Esophagus squamous epithelium (tissue), 4 donors: ENCODE results near the gene CPED1.

Source experiments
- CTCF ChIP-seq, 6 experiments: fragments of 450-650 bp in 4 of 6; fragments of 200-600 bp in 2 of 6; sonication (generic) in 2 of 6; IDR thresholded peaks; one replicate each; pipeline ENCODE4 v1.5.1; 2016 to 2019; ENCODE audit warnings: antibody characterized with exemption in 6 of 6, mild to moderate bottlenecking in 4 of 6, moderate library complexity in 4 of 6
- POLR2A ChIP-seq, 4 donors: fragments of 450-650 bp; IDR thresholded peaks; one replicate each; pipeline ENCODE4 v1.6.1; 2017; ENCODE audit warnings: antibody characterized with exemption in 4 of 4, mild to moderate bottlenecking in 4 of 4, moderate library complexity in 3 of 4

- TF ChIP-seq CTCF (IDR thresholded peaks at IDR 0.05) (no peak), POLR2A (IDR thresholded peaks at IDR 0.05) (no peak)
Measured at GRCh38 chr7:121113288-121113687, 124.8 kb downstream of the CPED1 start.
